ENCODE results near the gene MOB4. TPM values are rescaled to one million over a fixed set of nuclear protein-coding genes. Genes with fewer than 3 reads are reported as not detected.
A peak's percentile ranks its signal among the peaks of the same experiment; 100 is the strongest.
"Not testable (repeated sequence)": the region's sequence is repeated elsewhere in the genome, so short reads cannot be mapped to it uniquely, and the experiment has no call there.

Gene MOB4
- total RNA-seq, result 10 to 100 TPM; 12.3 to 27.9 (median 25.3) TPM

DNA sequence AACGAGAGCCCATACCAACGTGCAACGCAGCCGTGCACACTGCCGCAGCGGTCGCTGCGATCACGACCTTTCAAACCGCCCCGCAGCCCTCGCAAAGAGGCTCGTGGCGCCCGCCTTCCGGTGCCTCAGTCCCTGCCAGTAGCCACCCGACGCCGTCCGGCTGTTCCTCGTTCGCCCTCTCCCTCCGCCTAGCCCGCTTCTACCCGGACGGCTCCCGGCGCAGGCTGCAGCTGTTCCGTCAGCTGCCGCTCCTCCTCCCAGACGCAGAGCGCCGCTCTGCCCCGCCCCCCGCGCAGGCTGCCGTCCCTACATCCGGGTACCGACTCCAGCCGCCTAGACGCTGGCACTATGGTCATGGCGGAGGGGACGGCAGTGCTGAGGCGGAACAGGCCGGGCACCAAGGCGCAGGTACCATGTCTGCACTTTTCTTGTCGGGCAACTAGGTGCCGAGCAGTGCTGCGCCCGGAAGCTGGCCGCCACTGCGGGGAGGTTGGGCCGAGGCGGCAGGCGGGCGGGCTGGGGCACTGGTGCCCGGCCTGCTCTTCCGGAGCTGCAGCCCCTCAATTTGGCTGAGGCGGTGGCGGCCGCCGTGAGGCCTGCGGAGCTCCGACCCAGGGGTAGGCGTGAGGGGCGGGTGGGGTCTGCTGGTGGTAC lies at the start of gene MOB4:
TSS of gene MOB4 (plus strand) at position 328 of the 654 bp plus-strand sequence. CDS start at position 349, 21 bp downstream.
- H3K27me3 ChIP-seq, result no peaks in the 10 kb centered on the region
- peak; percentile 93 for TF ChIP-seq POLR2A (IDR thresholded peaks at IDR 0.05)
- TF ChIP-seq POLR2AphosphoS5 (IDR thresholded peaks at IDR 0.05), result peak; percentile 97 to 99 (median 97)
- no peak for TF ChIP-seq EP300 (IDR thresholded peaks at IDR 0.05; ENCODE audit: low read depth)
- TF ChIP-seq, protein P1, sequence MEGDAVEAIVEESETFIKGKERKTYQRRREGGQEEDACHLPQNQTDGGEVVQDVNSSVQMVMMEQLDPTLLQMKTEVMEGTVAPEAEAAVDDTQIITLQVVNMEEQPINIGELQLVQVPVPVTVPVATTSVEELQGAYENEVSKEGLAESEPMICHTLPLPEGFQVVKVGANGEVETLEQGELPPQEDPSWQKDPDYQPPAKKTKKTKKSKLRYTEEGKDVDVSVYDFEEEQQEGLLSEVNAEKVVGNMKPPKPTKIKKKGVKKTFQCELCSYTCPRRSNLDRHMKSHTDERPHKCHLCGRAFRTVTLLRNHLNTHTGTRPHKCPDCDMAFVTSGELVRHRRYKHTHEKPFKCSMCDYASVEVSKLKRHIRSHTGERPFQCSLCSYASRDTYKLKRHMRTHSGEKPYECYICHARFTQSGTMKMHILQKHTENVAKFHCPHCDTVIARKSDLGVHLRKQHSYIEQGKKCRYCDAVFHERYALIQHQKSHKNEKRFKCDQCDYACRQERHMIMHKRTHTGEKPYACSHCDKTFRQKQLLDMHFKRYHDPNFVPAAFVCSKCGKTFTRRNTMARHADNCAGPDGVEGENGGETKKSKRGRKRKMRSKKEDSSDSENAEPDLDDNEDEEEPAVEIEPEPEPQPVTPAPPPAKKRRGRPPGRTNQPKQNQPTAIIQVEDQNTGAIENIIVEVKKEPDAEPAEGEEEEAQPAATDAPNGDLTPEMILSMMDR (IDR thresholded peaks at IDR 0.05), result peak in 1 of 5 experiments; percentile 19
- no peaks in the 10 kb centered on the region for H3K9me3 ChIP-seq
- peak; percentile 96 for DNase-seq
- peak within 1 kb of the TSS; percentile 73 to 91 (median 80) for H3K4me3 ChIP-seq
- peak within 1 kb of the TSS; percentile 93 to 95 (median 94) for H3K27ac ChIP-seq
- in situ Hi-C loops (cut with MboI; ENCODE audit: low pct_ligation_motif_present in 1 of 4, low pct_unique_long_range_greater_than_20kb in 1 of 4, low sequenced_read_pairs in 3 of 4) (no loop called here), intact Hi-C loops (cut with DNase I; ENCODE audit: low total_unique reads) (no loop called here)
- WGBS, 2 donors (ENCODE audit: low coverage in 1 of 2), result 0% methylated on average over 5 to 32 of the region's 66 CpGs
- peaks cover 9 to 27% (median 21%) of the 10 kb centered on the region in 4 donors for H3K4me1 ChIP-seq
- H3K36me3 ChIP-seq, result no peaks in the 10 kb centered on the region

DNA sequence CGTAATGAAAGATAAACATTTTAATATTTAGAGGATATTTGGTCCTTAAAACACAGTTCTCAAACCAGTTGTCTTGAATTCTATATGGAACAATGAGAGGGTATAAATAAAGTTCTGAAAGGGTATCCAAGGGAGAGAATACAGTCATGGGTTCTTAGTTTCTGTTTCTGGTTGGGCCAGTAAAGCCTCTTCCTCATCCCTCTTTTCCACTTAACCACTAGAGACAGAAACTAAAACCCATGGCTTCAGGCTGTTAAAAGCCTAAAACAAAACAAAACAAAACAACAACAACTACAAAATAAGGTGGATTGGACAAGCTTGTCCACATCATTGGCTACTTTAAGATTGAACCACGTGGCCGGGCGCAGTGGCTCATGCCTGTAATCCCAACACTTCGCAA lies 43.7 kb upstream of the MOB4 start:
- intact Hi-C loops (cut with DNase I; ENCODE audit: low total_unique reads), result no loop called here
- peaks cover 0 to 77% (median 34%) of the 10 kb centered on the region in 4 donors for H3K36me3 ChIP-seq

DNA sequence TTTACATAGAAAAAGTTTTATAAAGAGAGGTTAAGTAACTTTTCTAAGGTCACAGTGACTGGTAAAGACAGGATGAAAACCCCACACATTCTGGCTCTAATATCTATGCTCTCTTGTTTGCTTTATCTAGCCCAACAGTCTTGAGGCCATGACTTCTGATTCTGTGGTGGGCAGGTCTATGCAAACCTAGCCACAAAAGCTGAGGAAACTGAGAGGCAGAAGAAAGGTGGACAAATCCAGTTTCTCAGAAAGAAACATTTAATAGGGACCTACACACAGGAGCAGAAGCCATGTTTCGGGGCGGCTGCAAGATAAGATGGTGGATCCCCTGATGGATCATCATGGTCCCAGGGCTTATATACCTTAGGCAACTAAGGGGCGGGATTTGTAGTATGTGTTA lies 38.1 kb upstream of the MOB4 start:
- whole genome bisulfite sequencing, 2 donors (ENCODE audit: low coverage in 1 of 2), result 84 to 96% methylated on average over 3 of the region's 3 CpGs
- DNase-seq, result no peak
- Histone ChIP-seq H3K36me3 (peaks cover 0 to 41% (median 19%) of the 10 kb centered on the region in 4 donors), H3K4me1 (no peaks in the 10 kb centered on the region), H3K27ac (no peak overlapping the region), H3K27me3 (no peaks in the 10 kb centered on the region), H3K4me3 (no peak overlapping the region), H3K9me3 (peaks cover 0 to 4% of the 10 kb centered on the region in 2 donors)
- no peak for TF ChIP-seq EP300 (IDR thresholded peaks at IDR 0.05; ENCODE audit: low read depth)
- no peak for TF ChIP-seq POLR2A (IDR thresholded peaks at IDR 0.05)
- TF ChIP-seq POLR2AphosphoS5 (IDR thresholded peaks at IDR 0.05), result no peak
- TF ChIP-seq, protein P1 (IDR thresholded peaks at IDR 0.05), result no peak
- in situ Hi-C loops (cut with MboI; ENCODE audit: low pct_ligation_motif_present in 1 of 4, low pct_unique_long_range_greater_than_20kb in 1 of 4, low sequenced_read_pairs in 3 of 4) (no loop called here), intact Hi-C loops (cut with DNase I; ENCODE audit: low total_unique reads) (no loop called here)

More for the DNA sequence above, 43.7 kb upstream of the MOB4 start:
- in situ Hi-C loops (cut with MboI; ENCODE audit: low pct_ligation_motif_present in 1 of 4, low pct_unique_long_range_greater_than_20kb in 1 of 4, low sequenced_read_pairs in 3 of 4), result no loop called here
- H3K27me3 ChIP-seq, result no peaks in the 10 kb centered on the region
- TF ChIP-seq, protein P1 (IDR thresholded peaks at IDR 0.05), result no peak
- TF ChIP-seq POLR2A (IDR thresholded peaks at IDR 0.05), result no peak
- no peak for TF ChIP-seq EP300 (IDR thresholded peaks at IDR 0.05; ENCODE audit: low read depth)
- TF ChIP-seq POLR2AphosphoS5 (IDR thresholded peaks at IDR 0.05), result no peak
- no peaks in the 10 kb centered on the region for H3K9me3 ChIP-seq
- 97 to 100% methylated on average over 1 to 5 of the region's 5 CpGs for WGBS, 2 donors (ENCODE audit: low coverage in 1 of 2)
- no peak overlapping the region for H3K4me3 ChIP-seq
- DNase-seq, result no peak
- no peak overlapping the region for H3K27ac ChIP-seq
- no peaks in the 10 kb centered on the region for H3K4me1 ChIP-seq

DNA sequence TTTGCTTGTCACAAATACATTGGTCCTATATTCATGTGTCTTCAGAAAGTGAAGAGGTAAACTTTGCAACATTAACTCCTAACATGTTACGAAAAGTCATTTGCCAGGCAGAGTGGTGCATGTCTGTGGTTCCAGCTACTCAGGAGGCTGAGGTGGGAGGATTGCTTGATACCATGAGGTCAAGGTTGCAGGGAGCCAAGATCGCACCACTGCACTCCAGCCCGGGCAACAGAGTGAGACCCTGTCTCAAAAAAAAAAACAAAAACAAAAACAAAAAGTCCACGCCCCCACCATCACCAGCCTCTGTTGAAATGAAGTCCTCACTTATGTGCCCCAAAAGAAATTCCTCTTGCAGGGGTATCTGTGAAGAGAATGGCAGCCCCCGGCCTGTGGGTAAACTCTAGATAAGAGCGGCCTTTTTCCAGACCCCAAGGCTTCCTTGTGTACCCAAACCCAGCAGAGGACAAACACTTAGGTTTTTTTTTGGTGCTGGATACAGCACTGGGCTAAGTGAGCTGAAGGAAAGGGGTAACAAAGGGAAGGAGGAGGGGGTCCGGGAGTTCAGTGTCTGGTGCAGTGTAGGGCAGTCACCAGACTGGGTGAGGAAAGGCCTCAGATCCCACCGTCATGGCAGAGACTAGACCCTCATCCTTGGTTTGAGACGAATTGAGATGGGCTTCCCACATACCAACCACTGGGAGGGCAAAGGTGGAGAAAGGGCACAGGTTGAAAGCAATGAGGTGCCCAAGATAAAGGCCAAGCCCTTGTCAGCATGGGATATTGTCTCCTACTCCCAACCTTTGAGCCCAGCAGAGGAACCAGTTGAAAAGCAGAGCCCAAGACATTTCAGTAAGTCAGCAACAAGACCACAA lies 35.5 kb upstream of the MOB4 start:
- peaks cover 0 to 25% (median 10%) of the 10 kb centered on the region in 4 donors for H3K36me3 ChIP-seq
- in situ Hi-C loops (cut with MboI; ENCODE audit: low pct_ligation_motif_present in 1 of 4, low pct_unique_long_range_greater_than_20kb in 1 of 4, low sequenced_read_pairs in 3 of 4), result no loop called here

DNA sequence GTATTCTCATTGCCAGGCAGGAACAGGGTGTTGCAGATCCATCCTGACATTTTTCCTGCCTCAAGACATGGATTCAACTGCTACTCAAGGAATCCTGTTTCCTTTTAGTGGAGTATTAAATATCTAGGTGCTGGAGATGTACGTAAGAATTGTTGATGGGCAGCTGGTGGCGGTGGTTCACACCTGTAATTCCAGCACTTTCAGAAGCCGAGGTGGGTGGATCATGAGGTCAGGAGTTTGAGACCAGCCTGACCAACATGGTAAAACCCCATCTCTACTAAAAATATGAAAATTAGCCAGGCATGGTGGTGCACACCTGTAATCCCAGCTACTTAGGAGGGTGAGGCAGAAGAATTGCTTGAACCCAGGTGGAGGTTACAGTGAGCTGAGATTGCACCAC lies 31.6 kb upstream of the MOB4 start:
- Histone ChIP-seq H3K36me3 (peaks cover 0 to 37% (median 12%) of the 10 kb centered on the region in 4 donors), H3K9me3 (peaks cover 6 to 15% of the 10 kb centered on the region in 2 donors)
- DNase-seq; H3K4me1 ChIP-seq; intact Hi-C loops (cut with DNase I; ENCODE audit: low total_unique reads); H3K4me3 ChIP-seq; H3K27ac ChIP-seq; in situ Hi-C loops (cut with MboI; ENCODE audit: low pct_ligation_motif_present in 1 of 4, low pct_unique_long_range_greater_than_20kb in 1 of 4, low sequenced_read_pairs in 3 of 4); H3K27me3 ChIP-seq: not testable (repeated sequence)
- 89% methylated on average over 3 of the region's 3 CpGs; no CpG with 5 or more reads in 1 of the 2 donors for WGBS, 2 donors (ENCODE audit: low coverage in 1 of 2)

More for the DNA sequence above, 35.5 kb upstream of the MOB4 start:
- no peaks in the 10 kb centered on the region for H3K27me3 ChIP-seq
- no peak for DNase-seq
- no peaks in the 10 kb centered on the region for H3K4me1 ChIP-seq
- H3K9me3 ChIP-seq, result peaks cover 6 to 15% of the 10 kb centered on the region in 2 donors
- TF ChIP-seq, protein P1 (IDR thresholded peaks at IDR 0.05), result no peak
- TF ChIP-seq POLR2A (IDR thresholded peaks at IDR 0.05) (no peak), EP300 (IDR thresholded peaks at IDR 0.05; ENCODE audit: low read depth) (no peak), POLR2AphosphoS5 (IDR thresholded peaks at IDR 0.05) (no peak)
- H3K4me3 ChIP-seq, result no peak overlapping the region
- H3K27ac ChIP-seq, result no peak overlapping the region
- intact Hi-C loops (cut with DNase I; ENCODE audit: low total_unique reads), result no loop called here
- 97 to 100% methylated on average over 2 to 9 of the region's 9 CpGs for WGBS, 2 donors (ENCODE audit: low coverage in 1 of 2)

Measured in transverse colon (tissue), 4 donors.